Neural cell (in vitro differentiated cells): ENCODE data around the gene FHIT. TPM values are rescaled to one million over a fixed set of nuclear protein-coding genes. Genes with fewer than 3 reads are reported as not detected.

ENCODE experiments used
- H2AFZ ChIP-seq: fragments of 200-600, 300-800 bp; sonication (generic), shearing (Covaris generic); 2 replicates; pipeline ENCODE4 v1.6.0; 2014; ENCODE audit warnings: low read depth, mild to moderate bottlenecking, antibody characterized with exemption, low read length, moderate library complexity
- H3F3A ChIP-seq: fragments of 200-600 bp; shearing (Covaris generic); 2 replicates; pipeline ENCODE4 v1.6.1; 2016; ENCODE audit warnings: mild to moderate bottlenecking, moderate library complexity, mixed read lengths, antibody characterized with exemption, low read length; ENCODE audit not compliant: insufficient read depth, poor library complexity, severe bottlenecking
- H3K27ac ChIP-seq: fragments of 200-600, 300-800 bp; sonication (generic), shearing (Covaris generic); 2 replicates; pipeline ENCODE4 v1.5.1; 2014; ENCODE audit warnings: mild to moderate bottlenecking, low read length, moderate library complexity
- H3K27me3 ChIP-seq: fragments of 300-800, 200-600 bp; sonication (generic), shearing (Covaris generic); 2 replicates; pipeline ENCODE4 v1.6.0; 2014; ENCODE audit warnings: mild to moderate bottlenecking, low read depth, low read length, moderate library complexity; ENCODE audit not compliant: insufficient read depth
- H3K36me3 ChIP-seq: fragments of 300-800, 200-600 bp; sonication (generic), shearing (Covaris generic); 2 replicates; pipeline ENCODE4 v1.5.1; 2014; ENCODE audit warnings: mild to moderate bottlenecking, antibody characterized with exemption, low read length, moderate library complexity; ENCODE audit not compliant: insufficient read depth
- H3K4me2 ChIP-seq: fragments of 300-800, 200-600 bp; sonication (generic), shearing (Covaris generic); 2 replicates; pipeline ENCODE4 v1.6.0; 2014; ENCODE audit warnings: mild to moderate bottlenecking, low read length
- H3K4me3 ChIP-seq: fragments of 300-800, 200-600 bp; sonication (generic), shearing (Covaris generic); 2 replicates; pipeline ENCODE4 v1.5.1; 2014; ENCODE audit warnings: mild to moderate bottlenecking, low read length, moderate library complexity
- H3K79me2 ChIP-seq: fragments of 200-600 bp; shearing (Covaris generic); replicated peaks from 2 replicates; pipeline ENCODE4 v1.6.0; 2014; ENCODE audit warnings: mild to moderate bottlenecking, low read length, moderate library complexity; ENCODE audit not compliant: insufficient read depth
- H3K9ac ChIP-seq: fragments of 300-800, 200-600 bp; sonication (generic), shearing (Covaris generic); 2 replicates; pipeline ENCODE4 v1.6.1; 2016; ENCODE audit warnings: mild to moderate bottlenecking, low read length, mixed read lengths
- H3K9me2 ChIP-seq: fragments of 200-600 bp; shearing (Covaris generic); 2 replicates; pipeline ENCODE4 v1.6.1; 2016; ENCODE audit warnings: mild to moderate bottlenecking, low read length, mixed read lengths; ENCODE audit not compliant: insufficient read depth
- H3K9me3 ChIP-seq: fragments of 200-600, 300-800 bp; sonication (generic), shearing (Covaris generic); 2 replicates; pipeline ENCODE4 v1.6.1; 2016; ENCODE audit warnings: mild to moderate bottlenecking, mixed run types, low read length, moderate library complexity, mixed read lengths
- H4K20me1 ChIP-seq: fragments of 200-600 bp; shearing (Covaris generic); 2 replicates; pipeline ENCODE4 v1.6.1; 2016; ENCODE audit warnings: mild to moderate bottlenecking, mixed run types; ENCODE audit not compliant: insufficient read depth
- EP300 ChIP-seq: fragments of 450-650 bp; conservative IDR thresholded peaks from 2 replicates; pipeline ENCODE4 v1.6.1; 2014; ENCODE audit warnings: antibody characterized with exemption, mild to moderate bottlenecking, moderate library complexity; ENCODE audit not compliant: poor library complexity, severe bottlenecking
- EZH2 ChIP-seq: fragments of 200-600, 300-800 bp; shearing (Covaris generic), sonication (generic); IDR thresholded peaks from 2 replicates; pipeline ENCODE4 v1.6.1; 2014; ENCODE audit warnings: antibody characterized with exemption, low read length, borderline replicate concordance, mild to moderate bottlenecking; ENCODE audit not compliant: insufficient read depth, poor library complexity, severe bottlenecking
- MXI1 ChIP-seq: fragments of 450-650 bp; conservative IDR thresholded peaks from 2 replicates; pipeline ENCODE4 v1.6.1; 2014; ENCODE audit warnings: antibody characterized with exemption, mild to moderate bottlenecking; ENCODE audit not compliant: poor library complexity, severe bottlenecking
- POLR2AphosphoS5 ChIP-seq: IDR thresholded peaks from 2 replicates; pipeline ENCODE4 v1.6.1; 2012
- RAD21 ChIP-seq: fragments of 450-650 bp; conservative IDR thresholded peaks from 2 replicates; pipeline ENCODE4 v1.6.1; 2014; ENCODE audit warnings: antibody characterized with exemption, mild to moderate bottlenecking, moderate library complexity
- SMC3 ChIP-seq: fragments of 450-650 bp; conservative IDR thresholded peaks from 2 replicates; pipeline ENCODE4 v1.6.1; 2014; ENCODE audit warnings: antibody characterized with exemption, mild to moderate bottlenecking, moderate library complexity; ENCODE audit not compliant: poor library complexity
- TAF1 ChIP-seq: IDR thresholded peaks from 2 replicates; pipeline ENCODE4 v1.6.1; 2012; ENCODE audit warnings: low read depth
- polyA plus RNA-seq: library from polyadenylated mRNA; depleted of rRNA; stranded (reverse); fragments of >200 nt; gene quantifications from 2 replicates; pipeline ENCODE4 v1.2.3, GENCODE V29; 2014
- TF ChIP-seq, protein P1 (sequence below): fragments of 450-650 bp; IDR thresholded peaks from 2 replicates; pipeline ENCODE4 v1.5.1; 2014; ENCODE audit warnings: antibody characterized with exemption, mild to moderate bottlenecking, moderate library complexity; ENCODE audit not compliant: poor library complexity, severe bottlenecking
- TF ChIP-seq, protein P2 (sequence below): IDR thresholded peaks from 2 replicates; pipeline ENCODE4 v1.6.1; 2012; ENCODE audit warnings: borderline replicate concordance

The FHIT gene
- polyA plus RNA-seq, 1 donor from 2014 or later: not detected

DNA sequence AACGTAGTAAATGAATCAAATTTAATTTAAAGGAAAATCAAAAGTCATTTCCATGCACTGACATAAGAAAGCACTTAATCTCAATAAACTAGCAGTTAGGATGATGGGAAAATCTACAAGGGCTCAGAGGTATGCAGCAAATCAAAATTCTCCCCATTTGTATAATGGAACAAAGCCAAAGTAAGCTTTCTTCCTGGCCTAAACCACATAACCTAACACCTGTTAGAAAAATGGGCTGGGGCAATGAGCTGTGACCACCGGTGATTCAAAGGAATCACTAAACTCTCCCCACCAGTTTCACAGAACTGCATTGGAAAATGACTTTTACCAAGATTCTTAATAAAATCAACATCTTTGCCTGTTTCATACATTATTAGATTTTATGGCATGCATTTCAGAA is 1024.3 kb downstream of the FHIT start:
- no peak overlapping the region for H3K27ac ChIP-seq
- H3K36me3 ChIP-seq: no peaks in the 10 kb centered on the region
- no peak overlapping the region for H3K9ac ChIP-seq
- H3K27me3 ChIP-seq: no peaks in the 10 kb centered on the region
- H3K9me2 ChIP-seq: no peaks in the 10 kb centered on the region
- H3K79me2 ChIP-seq: no peaks in the 10 kb centered on the region
- TF ChIP-seq, protein P1, sequence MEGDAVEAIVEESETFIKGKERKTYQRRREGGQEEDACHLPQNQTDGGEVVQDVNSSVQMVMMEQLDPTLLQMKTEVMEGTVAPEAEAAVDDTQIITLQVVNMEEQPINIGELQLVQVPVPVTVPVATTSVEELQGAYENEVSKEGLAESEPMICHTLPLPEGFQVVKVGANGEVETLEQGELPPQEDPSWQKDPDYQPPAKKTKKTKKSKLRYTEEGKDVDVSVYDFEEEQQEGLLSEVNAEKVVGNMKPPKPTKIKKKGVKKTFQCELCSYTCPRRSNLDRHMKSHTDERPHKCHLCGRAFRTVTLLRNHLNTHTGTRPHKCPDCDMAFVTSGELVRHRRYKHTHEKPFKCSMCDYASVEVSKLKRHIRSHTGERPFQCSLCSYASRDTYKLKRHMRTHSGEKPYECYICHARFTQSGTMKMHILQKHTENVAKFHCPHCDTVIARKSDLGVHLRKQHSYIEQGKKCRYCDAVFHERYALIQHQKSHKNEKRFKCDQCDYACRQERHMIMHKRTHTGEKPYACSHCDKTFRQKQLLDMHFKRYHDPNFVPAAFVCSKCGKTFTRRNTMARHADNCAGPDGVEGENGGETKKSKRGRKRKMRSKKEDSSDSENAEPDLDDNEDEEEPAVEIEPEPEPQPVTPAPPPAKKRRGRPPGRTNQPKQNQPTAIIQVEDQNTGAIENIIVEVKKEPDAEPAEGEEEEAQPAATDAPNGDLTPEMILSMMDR: no peak
- TF ChIP-seq MXI1 (no peak), POLR2AphosphoS5 (no peak), EP300 (no peak), RAD21 (no peak), TAF1 (no peak), SMC3 (no peak), EZH2 (no peak)
- TF ChIP-seq, protein P2, sequence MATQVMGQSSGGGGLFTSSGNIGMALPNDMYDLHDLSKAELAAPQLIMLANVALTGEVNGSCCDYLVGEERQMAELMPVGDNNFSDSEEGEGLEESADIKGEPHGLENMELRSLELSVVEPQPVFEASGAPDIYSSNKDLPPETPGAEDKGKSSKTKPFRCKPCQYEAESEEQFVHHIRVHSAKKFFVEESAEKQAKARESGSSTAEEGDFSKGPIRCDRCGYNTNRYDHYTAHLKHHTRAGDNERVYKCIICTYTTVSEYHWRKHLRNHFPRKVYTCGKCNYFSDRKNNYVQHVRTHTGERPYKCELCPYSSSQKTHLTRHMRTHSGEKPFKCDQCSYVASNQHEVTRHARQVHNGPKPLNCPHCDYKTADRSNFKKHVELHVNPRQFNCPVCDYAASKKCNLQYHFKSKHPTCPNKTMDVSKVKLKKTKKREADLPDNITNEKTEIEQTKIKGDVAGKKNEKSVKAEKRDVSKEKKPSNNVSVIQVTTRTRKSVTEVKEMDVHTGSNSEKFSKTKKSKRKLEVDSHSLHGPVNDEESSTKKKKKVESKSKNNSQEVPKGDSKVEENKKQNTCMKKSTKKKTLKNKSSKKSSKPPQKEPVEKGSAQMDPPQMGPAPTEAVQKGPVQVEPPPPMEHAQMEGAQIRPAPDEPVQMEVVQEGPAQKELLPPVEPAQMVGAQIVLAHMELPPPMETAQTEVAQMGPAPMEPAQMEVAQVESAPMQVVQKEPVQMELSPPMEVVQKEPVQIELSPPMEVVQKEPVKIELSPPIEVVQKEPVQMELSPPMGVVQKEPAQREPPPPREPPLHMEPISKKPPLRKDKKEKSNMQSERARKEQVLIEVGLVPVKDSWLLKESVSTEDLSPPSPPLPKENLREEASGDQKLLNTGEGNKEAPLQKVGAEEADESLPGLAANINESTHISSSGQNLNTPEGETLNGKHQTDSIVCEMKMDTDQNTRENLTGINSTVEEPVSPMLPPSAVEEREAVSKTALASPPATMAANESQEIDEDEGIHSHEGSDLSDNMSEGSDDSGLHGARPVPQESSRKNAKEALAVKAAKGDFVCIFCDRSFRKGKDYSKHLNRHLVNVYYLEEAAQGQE: no peak
- no peaks in the 10 kb centered on the region for H4K20me1 ChIP-seq
- H3F3A ChIP-seq: no peaks in the 10 kb centered on the region
- H2AFZ ChIP-seq: no peak overlapping the region
- H3K4me2 ChIP-seq: no peak overlapping the region
- H3K4me3 ChIP-seq: no peak overlapping the region
- no peaks in the 10 kb centered on the region for H3K9me3 ChIP-seq

DNA sequence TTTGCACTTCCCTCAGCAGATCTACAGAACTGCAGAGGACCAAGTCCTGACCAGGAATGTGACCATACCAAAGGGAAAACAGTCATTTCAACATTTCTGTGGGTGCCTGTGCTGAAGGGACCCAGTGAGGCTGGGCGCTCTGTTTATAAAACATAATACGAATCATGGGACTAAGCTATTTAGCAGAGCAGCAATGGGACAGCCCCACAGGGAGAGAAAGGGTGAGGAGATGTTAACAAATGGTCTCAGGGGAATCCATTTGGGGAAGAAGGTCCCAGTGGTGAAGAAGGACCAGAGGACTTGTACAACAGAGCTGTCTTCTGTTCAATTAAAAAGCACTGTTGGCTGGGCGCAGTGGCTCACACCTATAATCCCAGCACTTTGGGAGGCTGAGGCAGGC is 1025.4 kb downstream of the FHIT start:
- Histone ChIP-seq H4K20me1 (no peaks in the 10 kb centered on the region), H3K4me2 (no peak overlapping the region), H3K79me2 (no peaks in the 10 kb centered on the region), H3K9ac (no peak overlapping the region), H2AFZ (no peak overlapping the region), H3F3A (no peaks in the 10 kb centered on the region), H3K36me3 (no peaks in the 10 kb centered on the region), H3K27me3 (no peaks in the 10 kb centered on the region), H3K9me3 (no peaks in the 10 kb centered on the region), H3K4me3 (no peak overlapping the region), H3K27ac (no peak overlapping the region), H3K9me2 (no peaks in the 10 kb centered on the region)
- TF ChIP-seq EZH2: no peak
- no peak for TF ChIP-seq TAF1
- TF ChIP-seq, protein P2: no peak
- TF ChIP-seq POLR2AphosphoS5: no peak
- TF ChIP-seq, protein P1: no peak
- no peak for TF ChIP-seq RAD21
- no peak for TF ChIP-seq EP300
- TF ChIP-seq MXI1: no peak
- no peak for TF ChIP-seq SMC3
